ENCODE results near the gene AQP9. TPM values are rescaled to one million over a fixed set of nuclear protein-coding genes. Genes with fewer than 3 reads are reported as not detected.
"Not testable (repeated sequence)": the region's sequence is repeated elsewhere in the genome, so short reads cannot be mapped to it uniquely, and the experiment has no call there.

The AQP9 gene
- total RNA-seq, 2 experiments from 2014 or later: 0.17 to 0.26 TPM

- Mint-ChIP-seq H3K27ac (no peak overlapping the region), H3K4me1 (ENCODE audit: low read depth) (no peaks in the 10 kb centered on the region), H3K27me3 (peaks cover 8% of the 10 kb centered on the region), H3K4me3 (no peak overlapping the region), H3K36me3 (no peaks in the 10 kb centered on the region), H3K9me3 (no peaks in the 10 kb centered on the region)
- ChIA-PET POLR2A (no interaction called here), CTCF (no interaction called here)
- DNase-seq: no peak
- intact Hi-C loops (cut with micrococcal nuclease): no loop called here
These were observed 33.4 kb downstream of the AQP9 start for GRCh38 chr15:58171476-58172061.

GRCh38 chr15:58174709-58175108 lies 36.5 kb downstream of the AQP9 start:
- Mint-ChIP-seq H3K27ac (no peak overlapping the region), H3K9me3 (no peaks in the 10 kb centered on the region), H3K4me1 (ENCODE audit: low read depth) (no peaks in the 10 kb centered on the region), H3K4me3 (no peak overlapping the region), H3K36me3 (no peaks in the 10 kb centered on the region), H3K27me3 (peaks cover 14% of the 10 kb centered on the region)
- ChIA-PET CTCF (no interaction called here), POLR2A (no interaction called here)
- DNase-seq: no peak
- intact Hi-C loops (cut with micrococcal nuclease): no loop called here

DNA sequence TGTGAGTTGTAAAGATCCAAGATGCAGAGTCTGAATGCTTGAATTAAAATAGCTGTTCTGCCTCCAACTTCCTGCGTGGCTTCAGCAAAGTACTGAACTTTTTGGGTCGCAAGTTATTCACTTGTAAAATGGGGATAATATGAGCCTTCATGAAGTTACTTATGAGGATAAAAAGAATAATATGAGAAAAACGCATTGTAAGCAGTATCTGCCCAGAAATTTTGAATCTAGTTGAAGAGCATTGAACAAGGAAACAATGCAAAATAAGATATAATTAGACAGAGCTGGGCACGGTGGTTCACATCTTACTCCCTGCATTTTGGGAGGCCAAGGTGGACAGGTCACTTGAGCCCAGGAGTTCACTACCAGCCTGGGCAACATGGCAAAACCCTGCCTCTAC lies 37.8 kb downstream of the AQP9 start:
- Mint-ChIP-seq H3K4me1 (ENCODE audit: low read depth) (no peaks in the 10 kb centered on the region), H3K36me3 (no peaks in the 10 kb centered on the region), H3K27ac (no peak overlapping the region), H3K9me3 (no peaks in the 10 kb centered on the region), H3K27me3 (peaks cover 14% of the 10 kb centered on the region), H3K4me3 (no peak overlapping the region)
- CTCF ChIA-PET: interaction anchor here (1.1 kb wide), 1 partner anchor 105 kb away, joined by 3 read pairs; no protein-coding TSS in a partner anchor
- POLR2A ChIA-PET: no interaction called here
- no peak for DNase-seq
- intact Hi-C loops (cut with micrococcal nuclease): no loop called here

DNA sequence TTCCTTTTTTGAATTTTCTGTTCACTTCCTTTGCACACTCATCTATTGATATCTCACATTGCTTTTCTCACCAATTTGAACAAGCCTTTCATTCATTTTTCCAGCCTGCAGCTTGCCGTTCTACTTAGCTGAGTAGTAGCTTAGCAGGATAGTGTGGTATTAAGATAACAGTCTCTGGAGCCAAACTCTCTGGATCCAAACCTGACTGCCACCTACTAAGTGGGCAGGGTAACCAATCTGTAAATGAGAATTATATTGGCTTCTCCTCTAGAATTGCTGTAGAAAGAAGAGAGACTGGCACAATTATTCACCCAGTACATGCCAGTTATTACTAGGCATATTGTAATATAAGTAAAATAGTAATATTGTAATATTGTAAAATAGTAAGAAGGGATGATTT lies 40.5 kb downstream of the AQP9 start:
- H3K4me3 Mint-ChIP-seq: no peak overlapping the region
- H3K27me3 Mint-ChIP-seq: peaks cover 21% of the 10 kb centered on the region
- POLR2A ChIA-PET: no interaction called here
- no peaks in the 10 kb centered on the region for H3K36me3 Mint-ChIP-seq
- no peaks in the 10 kb centered on the region for H3K4me1 Mint-ChIP-seq (ENCODE audit: low read depth)
- no peak for DNase-seq
- CTCF ChIA-PET: interaction anchor here (0.9 to 1.7 kb wide), 2 partner anchors 101 to 113 kb away, joined by 4 read pairs; no protein-coding TSS in a partner anchor
- H3K9me3 Mint-ChIP-seq: no peaks in the 10 kb centered on the region
- H3K27ac Mint-ChIP-seq: no peak overlapping the region
- intact Hi-C loops (cut with micrococcal nuclease): no loop called here

GRCh38 chr15:58179206-58179605 lies 41.0 kb downstream of the AQP9 start:
- H3K4me1 Mint-ChIP-seq (ENCODE audit: low read depth): no peaks in the 10 kb centered on the region
- ChIA-PET CTCF (interaction anchor here (1.7 kb wide), 1 partner anchor 102 kb away, joined by 4 read pairs; no protein-coding TSS in a partner anchor), POLR2A (no interaction called here)
- no peaks in the 10 kb centered on the region for H3K36me3 Mint-ChIP-seq
- H3K27ac Mint-ChIP-seq: no peak overlapping the region
- DNase-seq: no peak
- H3K27me3 Mint-ChIP-seq: peaks cover 21% of the 10 kb centered on the region
- no peaks in the 10 kb centered on the region for H3K9me3 Mint-ChIP-seq
- intact Hi-C loops (cut with micrococcal nuclease): no loop called here
- no peak overlapping the region for H3K4me3 Mint-ChIP-seq

DNA sequence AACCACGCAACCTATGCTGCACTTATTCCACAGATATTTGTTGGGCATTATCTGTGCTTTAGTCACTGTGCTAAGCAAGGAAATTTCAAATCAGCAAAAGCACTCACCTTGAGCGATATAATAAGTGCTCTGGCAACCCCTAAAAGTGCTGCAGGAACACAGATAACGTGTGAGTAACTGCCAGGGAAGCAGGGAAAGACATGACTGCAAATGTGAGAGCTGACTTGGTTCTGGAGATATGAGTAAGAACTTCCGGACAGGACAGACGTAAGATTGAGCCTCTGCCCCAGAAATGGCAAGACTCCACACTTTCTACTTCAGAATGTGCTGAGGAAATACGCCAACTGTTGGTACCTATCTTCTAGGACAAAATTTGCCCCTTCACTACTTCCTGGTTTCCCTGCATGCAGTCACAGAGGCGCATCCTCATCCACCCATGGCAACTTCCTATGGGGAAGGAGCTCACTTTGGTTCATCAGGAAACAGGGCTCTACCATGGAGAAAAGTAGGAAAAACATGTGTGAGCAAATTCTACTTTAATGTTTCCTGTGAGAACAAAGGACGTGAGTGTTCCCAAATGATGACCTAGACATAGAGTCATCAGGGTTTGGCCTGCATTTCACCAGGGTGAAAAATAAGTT lies 41.7 kb downstream of the AQP9 start:
- no peak overlapping the region for H3K27ac Mint-ChIP-seq
- CTCF ChIA-PET: interaction anchor here (0.6 kb wide), 1 partner anchor 472 kb away, joined by 3 read pairs; no protein-coding TSS in a partner anchor
- intact Hi-C loops (cut with micrococcal nuclease): loop anchor here (5.0 kb wide), 1 partner anchor 108 kb away; no protein-coding TSS in a partner anchor

GRCh38 chr15:58182460-58183163 lies 44.4 kb downstream of the AQP9 start:
- Mint-ChIP-seq H3K4me1 (ENCODE audit: low read depth) (peaks cover 8% of the 10 kb centered on the region), H3K9me3 (no peaks in the 10 kb centered on the region), H3K27ac (no peak overlapping the region), H3K36me3 (no peaks in the 10 kb centered on the region), H3K4me3 (no peak overlapping the region), H3K27me3 (peaks cover 24% of the 10 kb centered on the region)
- ChIA-PET POLR2A (no interaction called here), CTCF (interaction anchor here (0.7 to 2.1 kb wide), 12 partner anchors 9 to 623 kb away, joined by 3 to 7 read pairs (median 4); no protein-coding TSS in a partner anchor)
- intact Hi-C loops (cut with micrococcal nuclease): loop anchor here (1.0 to 5.0 kb wide), 2 partner anchors 110 to 139 kb away; no protein-coding TSS in a partner anchor
- peak; percentile 39 for DNase-seq

More for the DNA sequence above, 41.7 kb downstream of the AQP9 start:
- Mint-ChIP-seq H3K4me3 (no peak overlapping the region), H3K9me3 (no peaks in the 10 kb centered on the region), H3K4me1 (ENCODE audit: low read depth) (peaks cover under 1% of the 10 kb centered on the region), H3K36me3 (no peaks in the 10 kb centered on the region), H3K27me3 (peaks cover 21% of the 10 kb centered on the region)
- DNase-seq: no peak
- POLR2A ChIA-PET: no interaction called here

- ChIA-PET CTCF (interaction anchor here (1.1 kb wide), 1 partner anchor 114 kb away, joined by 3 read pairs; no protein-coding TSS in a partner anchor), POLR2A (no interaction called here)
- Mint-ChIP-seq H3K4me1 (ENCODE audit: low read depth) (peaks cover 8% of the 10 kb centered on the region), H3K27me3 (peaks cover 34% of the 10 kb centered on the region), H3K9me3 (no peaks in the 10 kb centered on the region), H3K27ac (no peak overlapping the region), H3K36me3 (no peaks in the 10 kb centered on the region), H3K4me3 (no peak overlapping the region)
- intact Hi-C loops (cut with micrococcal nuclease): no loop called here
- DNase-seq: no peak
These were observed 47.3 kb downstream of the AQP9 start for GRCh38 chr15:58185439-58185838.

DNA sequence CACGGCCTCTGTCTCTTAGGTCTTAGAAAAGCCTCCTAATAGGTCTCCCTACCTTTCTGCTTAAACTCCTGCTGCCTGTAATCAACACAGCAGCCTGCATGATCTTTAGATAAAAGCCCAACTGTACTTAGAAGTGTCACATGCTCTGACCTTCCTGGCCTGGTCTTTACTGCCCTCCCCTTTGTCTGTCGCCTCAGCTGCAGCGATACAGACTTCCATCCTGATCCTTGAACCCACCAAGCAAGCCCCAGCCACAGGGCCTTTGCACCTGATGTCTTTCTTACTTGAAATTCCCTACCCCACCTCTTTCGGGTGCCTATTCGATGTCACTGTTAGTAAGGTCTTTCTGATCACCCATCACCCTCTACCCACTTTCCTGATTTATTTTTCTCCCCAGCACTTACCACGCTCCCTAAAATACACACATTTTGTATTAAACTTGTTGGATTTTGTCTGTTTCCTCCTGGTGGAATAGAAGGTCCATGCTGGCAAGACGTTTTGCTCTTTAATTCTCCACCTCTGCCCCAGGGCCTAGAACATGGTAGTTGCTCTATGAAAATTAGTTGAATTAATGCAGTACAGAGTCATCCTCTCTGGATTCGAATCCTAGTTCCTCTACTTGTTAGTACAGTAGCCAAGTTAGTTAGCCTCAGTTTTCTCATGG lies 51.1 kb downstream of the AQP9 start:
- Mint-ChIP-seq H3K4me3 (no peak overlapping the region), H3K27me3 (peaks cover 24% of the 10 kb centered on the region), H3K9me3 (no peaks in the 10 kb centered on the region), H3K4me1 (ENCODE audit: low read depth) (peaks cover 8% of the 10 kb centered on the region), H3K27ac (no peak overlapping the region), H3K36me3 (no peaks in the 10 kb centered on the region)
- ChIA-PET POLR2A (no interaction called here), CTCF (no interaction called here)
- intact Hi-C loops (cut with micrococcal nuclease): no loop called here
- no peak for DNase-seq

DNA sequence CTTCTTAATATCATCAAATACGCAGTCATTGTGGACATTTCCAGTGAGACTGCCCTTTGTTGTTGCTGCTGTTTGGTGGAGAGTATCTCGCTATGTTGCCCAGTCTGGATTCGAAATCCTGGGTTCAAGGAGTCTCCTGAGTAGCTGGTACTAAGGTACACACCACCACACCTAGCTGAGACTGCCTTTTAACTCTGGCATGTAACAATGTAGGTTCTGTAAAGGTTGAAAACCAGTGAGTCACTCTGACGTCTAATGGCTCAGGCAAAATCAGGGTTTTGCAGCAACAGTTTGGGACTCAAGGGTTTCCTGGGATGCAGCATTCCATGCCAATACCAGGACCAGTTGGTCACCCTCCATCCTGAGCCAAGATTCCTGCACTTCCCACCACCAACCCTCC lies 52.2 kb downstream of the AQP9 start:
- no peaks in the 10 kb centered on the region for H3K36me3 Mint-ChIP-seq
- POLR2A ChIA-PET: no interaction called here
- H3K9me3 Mint-ChIP-seq: no peaks in the 10 kb centered on the region
- peaks cover 2% of the 10 kb centered on the region for H3K4me1 Mint-ChIP-seq (ENCODE audit: low read depth)
- H3K4me3 Mint-ChIP-seq: no peak overlapping the region
- H3K27ac Mint-ChIP-seq: no peak overlapping the region
- intact Hi-C loops (cut with micrococcal nuclease): no loop called here
- DNase-seq: no peak
- CTCF ChIA-PET: interaction anchor here (1.4 kb wide), 1 partner anchor 7 kb away, joined by 3 read pairs; no protein-coding TSS in a partner anchor
- H3K27me3 Mint-ChIP-seq: peaks cover 32% of the 10 kb centered on the region

DNA sequence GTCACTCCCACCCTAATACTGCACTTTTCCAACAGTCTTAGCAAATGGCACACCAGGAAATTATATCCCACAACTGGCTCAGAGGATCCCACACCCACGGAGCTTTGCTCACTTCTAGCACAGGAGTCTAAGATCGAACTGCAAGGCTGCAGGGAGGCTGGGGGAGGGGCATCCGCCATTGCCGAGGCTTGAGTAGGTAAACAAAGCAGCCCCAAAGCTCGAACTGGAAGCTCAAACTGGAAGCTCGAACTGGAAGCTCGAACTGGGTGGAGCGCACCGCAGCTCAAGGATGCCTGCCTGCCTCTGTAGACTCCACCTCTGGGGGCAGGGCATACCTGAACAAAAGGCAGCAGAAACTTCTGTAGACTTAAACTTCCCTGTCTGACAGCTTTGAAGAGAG lies 55.5 kb downstream of the AQP9 start:
- H3K27ac Mint-ChIP-seq, CTCF ChIA-PET: not testable (repeated sequence)

DNA sequence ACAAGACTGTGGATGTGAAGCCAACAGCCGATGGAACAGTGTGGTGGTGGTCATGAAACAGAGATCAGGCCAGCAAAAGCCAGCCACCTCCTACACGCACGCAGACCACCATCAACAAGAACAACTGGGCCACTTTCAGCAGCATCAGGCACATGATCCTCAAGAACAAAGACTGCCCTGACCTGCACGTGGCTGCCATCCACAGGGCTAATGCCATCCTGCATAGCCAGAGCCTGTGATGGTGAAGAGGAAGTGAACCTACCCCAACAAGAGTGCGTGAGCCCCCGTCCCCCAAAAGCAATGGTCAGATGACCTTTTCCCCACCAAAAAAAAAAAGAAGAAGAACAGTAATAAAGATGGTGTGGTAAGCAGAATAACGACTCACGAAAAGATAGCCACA lies 62.6 kb downstream of the AQP9 start:
- no peaks in the 10 kb centered on the region for H3K4me1 Mint-ChIP-seq (ENCODE audit: low read depth)
- H3K4me3 Mint-ChIP-seq: no peak overlapping the region
- intact Hi-C loops (cut with micrococcal nuclease): no loop called here
- ChIA-PET POLR2A (no interaction called here), CTCF (no interaction called here)
- no peaks in the 10 kb centered on the region for H3K9me3 Mint-ChIP-seq
- no peak overlapping the region for H3K27ac Mint-ChIP-seq
- H3K27me3 Mint-ChIP-seq: peaks cover 15% of the 10 kb centered on the region
- H3K36me3 Mint-ChIP-seq: no peaks in the 10 kb centered on the region
- DNase-seq: no peak

More for the DNA sequence above, 55.5 kb downstream of the AQP9 start:
- intact Hi-C loops (cut with micrococcal nuclease); H3K36me3 Mint-ChIP-seq; H3K9me3 Mint-ChIP-seq; H3K4me3 Mint-ChIP-seq; DNase-seq; H3K4me1 Mint-ChIP-seq (ENCODE audit: low read depth); POLR2A ChIA-PET: not testable (repeated sequence)
- peaks cover 35% of the 10 kb centered on the region for H3K27me3 Mint-ChIP-seq

All from activated CD4-positive, alpha-beta memory T cell treated with anti-CD3 and anti-CD28 coated beads for 36 hours (primary cell).